Chondrocyte (in vitro differentiated cells): ENCODE data around the gene PLEKHG2. TPM values are rescaled to one million over a fixed set of nuclear protein-coding genes. Genes with fewer than 3 reads are reported as not detected.

Experiments
- DNase-seq: peaks from one replicate; pipeline ENCODE4 v3.0.0; 2021; ENCODE audit warnings: mixed read lengths, low spot score
- H3K27ac Mint-ChIP-seq: one replicate; pipeline ENCODE4 v1.8.0; 2021; ENCODE audit warnings: mild to moderate bottlenecking, moderate library complexity, mixed read lengths; ENCODE audit not compliant: unreplicated experiment
- H3K27me3 Mint-ChIP-seq: 2 replicates; pipeline ENCODE4 v1.8.0; 2021; ENCODE audit warnings: low read depth, mixed read lengths
- H3K36me3 Mint-ChIP-seq: 2 replicates; pipeline ENCODE4 v1.8.0; 2021; ENCODE audit warnings: low read depth, mixed read lengths
- H3K4me1 Mint-ChIP-seq: 2 replicates; pipeline ENCODE4 v1.8.0; 2021; ENCODE audit warnings: low read depth, mild to moderate bottlenecking, mixed read lengths
- H3K4me3 Mint-ChIP-seq: one replicate; pipeline ENCODE4 v1.8.0; 2021; ENCODE audit warnings: mild to moderate bottlenecking, moderate library complexity, mixed read lengths; ENCODE audit not compliant: unreplicated experiment
- H3K9me3 Mint-ChIP-seq: 2 replicates; pipeline ENCODE4 v1.8.0; 2021; ENCODE audit warnings: low read depth, mixed read lengths
- CTCF ChIP-seq: fragments of 200-600 bp; sonication (generic); IDR thresholded peaks from 2 replicates; pipeline ENCODE4 v1.5.0; 2021; ENCODE audit warnings: antibody characterized with exemption, mild to moderate bottlenecking, moderate library complexity
- total RNA-seq: library from RNA; stranded (reverse); gene quantifications from 3 replicates; pipeline ENCODE4 v1.2.1, GENCODE V29; 2021

PLEKHG2 gene
- total RNA-seq, 1 donor from 2014 or later: 150 TPM

DNA sequence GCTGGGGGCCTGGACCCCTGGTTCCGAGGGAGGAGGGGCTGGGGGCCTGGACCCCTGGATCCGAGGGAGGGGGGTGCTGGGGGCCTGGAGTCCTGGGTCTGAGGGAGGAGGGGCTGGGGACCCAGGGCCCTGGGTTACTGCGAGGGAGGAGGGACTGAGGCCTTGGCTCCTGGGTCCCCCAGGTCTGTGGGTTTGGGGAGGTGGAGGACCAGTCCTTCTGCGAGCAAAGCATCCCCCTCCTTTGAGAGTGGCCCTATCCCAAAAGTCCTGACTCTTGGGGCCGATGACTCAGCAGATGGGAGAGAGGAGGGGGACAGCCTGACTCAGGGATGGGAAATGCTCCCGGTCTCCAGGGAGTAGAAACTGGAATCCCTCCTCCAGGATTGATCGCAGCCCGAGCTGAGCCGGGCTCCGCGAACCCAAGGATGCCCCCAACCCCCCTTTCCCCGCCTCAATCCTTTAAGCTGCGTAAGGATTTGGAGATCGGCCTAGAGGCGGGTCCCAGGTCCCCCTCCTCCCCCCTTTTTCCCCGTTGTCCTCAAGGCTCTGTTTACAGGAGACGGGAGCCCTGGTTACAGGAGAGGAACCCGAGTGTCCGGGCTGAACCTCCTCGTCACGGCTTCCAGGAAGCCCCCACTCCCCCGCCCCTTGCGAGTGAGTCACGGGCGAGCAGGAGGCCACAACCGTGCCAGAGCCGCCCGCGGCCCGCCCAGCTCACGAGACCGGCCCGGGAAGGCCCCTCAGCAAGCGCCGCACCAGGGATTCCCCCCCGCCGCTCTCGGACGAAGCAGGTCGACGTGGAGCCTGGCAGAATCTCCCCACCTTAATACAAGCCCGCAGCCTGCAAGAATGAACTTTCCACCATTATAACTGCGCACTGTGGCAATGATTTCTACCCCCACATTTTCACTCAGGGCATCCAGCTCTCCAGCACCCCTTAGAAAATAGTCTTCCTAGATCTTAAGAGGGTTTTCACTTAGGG lies 8.8 kb upstream of the PLEKHG2 start:
- H3K4me3 Mint-ChIP-seq: peak overlapping the region; percentile 82
- H3K4me1 Mint-ChIP-seq: peaks cover 59% of the 10 kb centered on the region
- no peaks in the 10 kb centered on the region for H3K27me3 Mint-ChIP-seq
- peak overlapping the region; percentile 100 for H3K27ac Mint-ChIP-seq
- TF ChIP-seq CTCF: no peak
- H3K9me3 Mint-ChIP-seq: no peaks in the 10 kb centered on the region
- no peak for DNase-seq
- peaks cover 9% of the 10 kb centered on the region for H3K36me3 Mint-ChIP-seq

DNA sequence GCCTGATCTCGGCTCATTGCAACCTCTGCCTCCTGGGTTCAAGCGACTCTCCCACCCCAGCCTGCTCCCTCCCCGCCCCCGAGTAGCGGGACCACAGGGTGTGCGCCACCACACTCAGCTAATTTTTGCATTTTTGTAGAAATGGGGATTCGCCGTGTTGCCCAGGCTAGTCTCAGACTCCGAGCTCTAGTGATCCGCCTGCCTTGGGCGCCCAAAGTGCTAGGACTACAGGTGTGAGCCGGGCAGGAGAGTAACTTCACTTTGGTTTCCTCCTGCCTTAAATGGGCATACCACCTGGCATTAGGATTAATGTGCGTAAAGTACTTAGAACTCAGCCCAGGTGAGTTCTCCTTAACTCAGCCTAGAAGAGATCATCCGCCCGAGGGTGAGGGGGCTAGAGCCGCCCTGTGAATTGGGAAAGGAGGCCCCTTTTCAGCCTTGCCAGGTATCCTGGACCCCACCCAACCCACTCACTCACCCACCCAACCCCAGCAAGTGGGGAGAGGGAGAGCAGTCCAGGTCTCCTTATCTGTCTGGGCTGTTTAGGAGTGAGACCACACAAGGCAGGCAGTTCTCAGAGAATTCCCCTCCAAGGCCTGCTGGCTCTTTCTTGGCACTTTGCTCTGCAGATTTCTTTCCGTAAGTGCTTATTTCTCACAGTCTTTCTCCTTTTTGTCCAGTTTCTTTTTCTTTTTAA lies 7.1 kb upstream of the PLEKHG2 start:
- no peak for DNase-seq
- Mint-ChIP-seq H3K27me3 (no peaks in the 10 kb centered on the region), H3K4me1 (peaks cover 64% of the 10 kb centered on the region), H3K36me3 (peaks cover 12% of the 10 kb centered on the region), H3K4me3 (no peak overlapping the region), H3K27ac (peak overlapping the region; percentile 99), H3K9me3 (no peaks in the 10 kb centered on the region)
- TF ChIP-seq CTCF: no peak

GRCh38 chr19:39405958-39406655 lies 6.4 kb upstream of the PLEKHG2 start:
- H3K4me3 Mint-ChIP-seq: peak overlapping the region; percentile 90
- H3K36me3 Mint-ChIP-seq: peaks cover 12% of the 10 kb centered on the region
- TF ChIP-seq CTCF: no peak
- no peak for DNase-seq
- H3K27me3 Mint-ChIP-seq: no peaks in the 10 kb centered on the region
- H3K4me1 Mint-ChIP-seq: peaks cover 68% of the 10 kb centered on the region
- peak overlapping the region; percentile 99 for H3K27ac Mint-ChIP-seq
- H3K9me3 Mint-ChIP-seq: no peaks in the 10 kb centered on the region

DNA sequence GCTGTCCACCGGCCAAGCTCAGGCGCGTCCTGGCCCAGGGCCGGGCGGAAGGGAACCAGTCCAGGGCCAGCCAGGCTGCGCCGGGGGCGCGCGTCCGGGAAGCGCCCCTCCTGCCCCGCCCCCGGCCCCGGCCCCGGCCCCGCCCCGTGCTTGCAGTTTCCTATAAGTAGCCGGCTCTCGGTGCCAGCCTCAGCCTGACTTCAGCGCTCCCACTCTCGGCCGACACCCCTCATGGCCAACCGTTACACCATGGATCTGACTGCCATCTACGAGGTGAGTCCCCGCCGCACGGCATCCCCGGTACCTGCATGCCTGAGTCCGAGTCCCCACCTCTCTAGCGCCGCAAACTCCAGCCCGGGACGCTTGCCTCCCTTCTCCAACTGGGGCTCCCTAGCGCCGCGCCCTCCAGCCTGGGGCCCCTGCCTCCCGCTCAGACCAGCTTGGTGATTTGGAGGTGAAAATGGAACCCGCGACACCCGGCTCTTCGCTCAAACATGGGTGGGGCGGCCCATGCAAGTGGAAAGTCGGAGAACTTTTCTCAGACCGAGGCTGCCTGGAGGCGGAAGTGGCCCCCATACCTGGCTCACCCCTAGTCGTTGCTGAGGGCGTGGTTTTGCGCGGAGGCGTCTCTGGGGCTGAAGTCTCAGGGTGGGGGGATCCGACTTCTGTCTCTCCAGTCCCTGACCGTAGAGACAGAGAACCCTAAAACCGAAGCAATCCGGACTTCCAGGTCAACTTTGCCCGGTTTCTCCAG lies 5.6 kb upstream of the PLEKHG2 start, which contains the start of gene ZFP36:
Gene ZFP36 (plus strand): TSS at position 192 of the 754 bp plus-strand sequence. CDS start 58 bp downstream, at position 250.
- no peaks in the 10 kb centered on the region for H3K27me3 Mint-ChIP-seq
- H3K4me1 Mint-ChIP-seq: peaks cover 67% of the 10 kb centered on the region
- no peaks in the 10 kb centered on the region for H3K9me3 Mint-ChIP-seq
- peak within 1 kb of the TSS; percentile 90 for H3K4me3 Mint-ChIP-seq
- H3K36me3 Mint-ChIP-seq: peaks cover 12% of the 10 kb centered on the region
- peak within 1 kb of the TSS; percentile 99 for H3K27ac Mint-ChIP-seq
- peak; percentile 19 for TF ChIP-seq CTCF
- no peak for DNase-seq
